HG03342 (cell line): ENCODE measurements around the gene DLEC1.
"Not testable (repeated sequence)": the region's sequence is repeated elsewhere in the genome, so short reads cannot be mapped to it uniquely, and the experiment has no call there.

Source experiments
- ATAC-seq: cut with Tn5 transposase; IDR thresholded peaks from one replicate; pipeline ENCODE4 v1.9.1; 2021; ENCODE audit warnings: mild to moderate bottlenecking, moderate library complexity; ENCODE audit not compliant: unreplicated experiment

The DLEC1 gene

DNA sequence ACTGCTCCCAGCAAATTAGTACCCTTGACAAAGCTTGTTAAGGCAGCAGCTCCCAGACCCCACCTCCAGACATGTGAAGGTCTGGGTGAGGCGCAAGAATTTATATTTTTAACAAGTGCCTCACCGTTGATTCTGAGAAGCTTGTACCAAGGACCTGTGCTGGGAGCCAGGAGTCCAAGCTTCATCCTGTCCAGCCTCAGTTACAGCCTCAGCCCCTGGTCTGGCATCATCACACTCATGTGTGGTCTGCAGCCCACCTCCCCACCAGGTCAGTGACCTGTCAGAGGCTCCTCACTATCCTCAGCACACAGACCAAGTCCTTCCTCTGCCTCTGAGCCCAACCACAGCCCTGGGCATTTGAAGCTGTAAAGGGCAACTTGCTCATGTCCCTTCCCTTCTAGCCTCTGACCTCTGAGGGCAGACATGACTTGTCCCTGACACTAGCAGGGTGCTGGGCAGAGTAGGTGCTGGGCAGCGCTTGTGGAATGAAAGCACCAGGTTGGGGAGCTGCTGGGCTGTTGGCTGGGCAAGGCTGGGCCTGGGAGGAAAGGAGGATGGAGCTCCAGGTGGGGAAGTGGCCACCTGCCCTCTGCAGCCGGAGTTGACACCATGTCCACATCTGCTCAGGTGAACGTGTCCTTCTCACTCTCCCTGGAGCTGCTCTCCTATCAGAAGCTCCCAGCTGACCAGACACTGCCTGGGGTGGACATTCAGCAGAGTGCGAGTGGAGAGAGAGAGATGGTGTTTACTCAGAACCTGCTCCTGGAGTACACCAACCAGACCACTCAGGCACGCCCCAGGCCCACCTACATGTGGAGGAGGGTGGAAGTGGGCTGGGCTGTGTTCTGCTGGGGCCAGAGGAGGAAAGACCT is 81.0 kb downstream of the DLEC1 start:
- ATAC-seq: no peak

DNA sequence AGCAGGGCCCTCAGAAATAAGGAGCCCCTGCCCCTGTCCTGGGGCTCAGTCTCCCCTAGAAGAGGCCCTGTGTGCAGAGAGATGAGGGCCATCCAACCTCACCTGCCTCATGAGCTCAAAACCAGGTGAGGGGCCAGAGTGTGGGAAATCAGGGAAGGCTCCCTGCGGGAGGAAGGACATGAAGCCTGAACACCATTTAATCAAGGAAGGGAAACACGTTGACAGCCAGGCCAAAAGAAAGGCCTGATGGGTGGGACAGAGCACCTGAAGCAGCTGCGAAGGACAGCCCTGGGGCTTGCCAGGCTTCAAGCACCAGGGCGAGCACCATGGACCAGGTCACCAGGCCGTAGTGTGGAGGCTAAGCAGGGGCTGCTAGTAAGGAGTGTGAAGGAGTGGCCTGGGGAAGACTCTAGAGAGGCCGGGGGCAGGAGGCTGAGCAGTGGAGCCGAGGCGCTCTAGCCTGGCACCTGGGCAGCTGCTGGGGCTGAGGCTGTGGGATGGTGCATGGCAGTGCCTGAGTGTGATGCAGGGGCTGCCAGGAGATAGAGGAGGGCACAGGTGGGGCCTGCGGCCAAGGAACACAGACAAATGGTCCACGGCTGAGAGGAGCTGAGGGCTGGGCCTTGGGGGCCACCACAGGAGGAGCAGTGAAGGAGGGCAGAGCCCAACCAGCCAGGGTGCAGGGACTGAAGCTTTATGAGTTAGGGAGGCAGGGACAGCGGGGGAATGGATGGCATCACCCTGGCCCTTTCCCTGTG is 81.9 kb downstream of the DLEC1 start:
- ATAC-seq: no peak

- ATAC-seq: no peak
Observed at GRCh38 chr3:38121451-38121831, 82.4 kb downstream of the DLEC1 start.

GRCh38 chr3:38121832-38122461 is 82.9 kb downstream of the DLEC1 start:
- no peak for ATAC-seq

- no peak for ATAC-seq
Observed at GRCh38 chr3:38122712-38123290, 83.8 kb downstream of the DLEC1 start.

DNA sequence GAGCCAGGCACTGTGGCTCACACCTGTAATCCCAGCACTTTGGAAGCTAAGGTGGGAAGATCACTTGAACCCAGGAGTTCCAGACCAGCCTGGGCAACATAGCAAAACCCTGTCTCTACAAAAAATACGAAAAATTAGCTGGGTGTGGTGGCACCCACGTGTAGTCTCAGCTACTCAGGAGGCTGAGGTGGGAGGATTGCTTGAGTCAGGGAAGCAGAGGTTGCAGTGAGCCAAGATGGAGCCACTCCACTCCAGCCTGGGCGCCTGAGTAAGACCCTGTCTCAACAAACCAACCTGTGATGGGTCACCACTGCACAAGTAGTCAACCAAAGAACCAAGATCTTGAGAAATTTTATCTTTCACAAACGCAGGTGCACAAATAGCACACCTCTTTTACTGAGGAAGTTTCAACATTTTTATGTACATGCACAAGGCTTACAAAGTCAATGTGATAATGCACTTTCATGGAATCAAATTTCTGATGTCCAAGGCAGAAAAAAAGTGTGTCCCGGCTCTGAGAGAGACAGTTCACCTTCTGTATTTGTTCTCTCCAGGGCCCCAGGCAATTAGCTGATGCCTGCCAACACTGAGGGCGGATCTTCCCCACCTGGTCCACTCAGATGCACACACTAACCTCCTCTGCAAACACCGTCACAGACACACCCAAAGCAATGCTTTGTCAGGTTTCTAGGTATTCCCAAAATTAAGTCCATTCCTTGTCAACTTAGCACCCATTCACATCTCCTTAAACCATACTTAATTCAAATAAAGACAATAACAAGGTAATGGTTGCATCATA is 85.5 kb downstream of the DLEC1 start:
- ATAC-seq: no peak

DNA sequence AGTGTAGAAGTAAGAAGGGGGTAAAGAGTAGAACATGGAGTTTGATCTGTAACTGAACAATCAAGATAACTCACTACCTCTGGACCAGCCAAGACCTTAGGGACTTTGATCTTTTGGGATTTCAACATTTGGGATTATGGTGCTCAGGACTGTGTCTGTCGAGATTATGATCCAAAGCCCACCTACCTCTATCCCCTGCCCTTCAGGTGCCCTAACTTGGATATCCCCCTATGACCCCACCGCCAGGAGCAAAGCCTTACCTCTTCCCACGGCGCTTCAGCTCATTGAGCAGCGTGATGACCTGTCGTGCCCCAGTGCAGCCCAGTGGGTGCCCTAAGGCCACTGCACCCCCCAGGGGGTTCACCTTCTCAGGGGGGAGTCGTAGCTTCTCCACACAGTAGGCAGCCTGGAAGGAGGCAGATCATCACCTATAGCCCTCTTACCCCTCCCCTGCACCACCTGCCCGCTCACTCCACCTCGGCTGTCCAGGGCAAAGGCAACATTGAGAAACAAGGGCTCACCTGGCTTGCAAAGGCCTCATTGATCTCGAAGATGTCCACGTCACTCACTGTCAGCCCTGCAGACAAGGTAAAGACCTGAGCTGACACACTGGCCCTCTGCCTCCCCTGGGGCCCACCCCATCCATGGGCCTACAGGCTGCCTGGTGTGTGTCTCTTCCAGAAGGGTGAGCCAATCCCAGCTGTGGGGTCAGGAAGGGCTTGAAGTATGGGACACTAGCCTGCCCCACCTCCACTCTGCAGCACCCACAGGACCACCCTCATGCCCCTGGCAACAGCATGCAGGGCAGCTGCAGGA is 86.5 kb downstream of the DLEC1 start:
- no peak for ATAC-seq

DNA sequence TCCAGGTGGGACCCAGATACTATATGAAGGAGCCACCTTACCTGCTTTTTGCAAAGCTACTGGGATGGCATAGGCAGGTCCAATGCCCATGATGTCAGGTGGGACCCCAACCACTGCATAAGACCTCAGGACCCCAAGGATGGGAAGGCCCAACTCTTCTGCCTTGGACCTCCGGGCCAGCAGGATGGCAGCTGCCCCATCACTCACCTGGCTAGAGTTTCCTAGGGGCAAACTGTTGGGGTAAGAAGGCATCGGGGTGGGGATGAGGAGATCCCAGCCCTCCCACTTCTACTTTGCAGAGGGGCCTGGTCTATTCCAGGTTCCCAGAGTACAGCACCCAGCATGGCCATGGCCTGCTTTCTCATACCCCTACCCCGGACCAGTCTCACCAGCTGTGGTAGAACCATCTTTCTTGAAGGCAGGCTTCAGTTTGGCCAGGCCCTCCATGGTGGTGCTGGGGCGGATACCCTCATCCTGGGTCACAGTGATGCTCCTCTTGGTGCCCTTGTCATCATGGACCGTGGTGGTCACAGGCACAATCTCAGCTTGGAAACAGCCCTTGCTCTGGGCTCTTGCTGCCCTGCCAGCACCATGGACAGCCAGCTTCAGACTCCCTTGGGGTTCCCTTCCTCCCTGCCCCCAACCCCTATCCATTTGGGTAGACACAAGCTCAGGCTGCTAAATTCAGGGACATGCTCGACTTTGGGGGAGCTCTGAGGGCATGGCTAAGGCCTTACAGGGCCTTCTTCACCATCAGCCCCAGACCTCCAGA is 87.3 kb downstream of the DLEC1 start:
- no peak for ATAC-seq

DNA sequence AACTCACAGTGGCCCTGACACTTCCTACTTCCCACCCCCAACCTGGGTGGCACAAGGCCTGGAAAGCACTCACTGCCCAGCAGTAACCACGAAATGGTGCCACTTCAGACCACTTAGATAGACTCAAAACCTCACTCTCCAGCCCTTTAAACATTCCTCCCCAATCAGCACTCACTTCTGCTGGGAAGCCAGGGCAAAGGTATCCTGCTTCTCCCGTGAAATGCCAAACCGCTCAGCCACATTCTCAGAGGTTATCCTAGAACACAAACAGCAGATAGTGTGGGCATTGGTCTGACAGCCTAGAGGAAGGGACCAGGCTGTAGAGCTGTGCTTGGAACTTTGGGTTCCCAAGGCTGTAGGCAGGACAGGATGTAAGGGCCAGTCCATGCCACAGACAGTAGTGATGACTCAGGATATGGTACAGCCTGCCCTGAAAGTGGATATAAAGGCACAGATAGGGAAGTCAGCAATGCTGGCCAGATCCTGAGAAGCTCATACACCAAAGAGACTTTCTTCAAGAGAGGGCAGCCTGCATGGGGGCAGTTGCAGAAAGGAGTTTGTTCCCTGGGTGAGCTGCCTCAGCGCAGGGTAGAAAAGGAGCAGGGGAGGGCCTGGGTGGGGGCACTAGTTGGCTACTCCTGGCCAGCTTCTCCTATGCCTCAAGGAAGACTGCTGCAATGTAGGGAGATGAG is 88.7 kb downstream of the DLEC1 start:
- no peak for ATAC-seq

DNA sequence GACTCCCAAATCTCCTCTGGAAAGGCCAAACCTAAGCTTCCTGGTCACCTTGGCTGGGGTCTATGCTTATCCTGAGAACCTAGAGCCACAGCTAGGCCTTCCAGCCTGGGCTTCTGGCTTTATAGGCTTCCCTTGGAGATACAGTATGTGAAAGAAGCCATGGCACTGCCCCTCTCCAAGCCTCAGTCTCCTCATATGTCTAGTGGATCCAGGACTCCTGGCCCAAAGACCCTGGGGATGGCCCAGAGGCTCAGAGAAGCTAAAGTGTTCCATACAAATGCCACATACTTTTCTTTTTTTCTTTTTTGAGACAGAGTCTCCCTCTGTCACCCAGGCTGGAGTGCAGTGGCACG is 89.3 kb downstream of the DLEC1 start:
- no peak for ATAC-seq

GRCh38 chr3:38129058-38129457 is 90.0 kb downstream of the DLEC1 start:
- ATAC-seq: no peak

- no peak for ATAC-seq
Observed at GRCh38 chr3:38130631-38131065, 91.6 kb downstream of the DLEC1 start.

DNA sequence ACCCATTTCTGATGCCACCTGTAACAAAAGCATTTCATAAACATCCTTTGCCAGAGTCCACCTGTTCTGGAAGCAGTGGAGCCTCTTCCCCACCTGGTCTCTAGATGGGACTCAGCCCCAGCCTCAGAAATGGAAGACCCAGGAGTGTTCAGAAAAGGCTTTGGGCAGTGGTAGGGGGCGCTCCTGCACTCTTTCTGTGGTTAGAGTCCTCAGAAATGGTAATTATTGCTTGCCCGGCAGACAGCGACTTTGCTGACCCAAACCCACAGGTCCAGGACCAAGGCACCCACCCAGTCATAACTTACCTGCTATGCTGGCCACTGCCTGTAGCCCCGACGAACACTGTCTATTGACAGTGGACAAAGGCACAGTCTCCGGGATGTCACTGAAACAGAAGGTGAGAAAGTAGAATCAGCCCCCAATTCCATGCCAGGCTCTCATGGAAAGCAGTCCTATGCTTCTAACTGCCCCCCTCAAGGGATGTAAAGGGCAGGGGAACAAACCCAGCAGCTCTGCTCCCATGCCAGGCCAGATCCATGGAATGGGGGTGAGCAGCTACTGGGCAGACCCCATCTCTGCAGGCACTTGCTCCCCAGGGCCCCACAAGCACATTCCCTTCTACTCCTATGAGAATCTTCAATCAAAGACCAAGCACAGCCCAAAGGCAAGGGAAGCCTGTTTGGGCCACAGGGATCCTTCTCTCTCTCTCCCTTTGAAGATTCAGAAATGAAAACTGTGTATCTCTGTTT is 92.8 kb downstream of the DLEC1 start:
- ATAC-seq: no peak

- ATAC-seq: no peak
Observed at GRCh38 chr3:38133209-38133556, 94.2 kb downstream of the DLEC1 start.

GRCh38 chr3:38133557-38134405 is 94.8 kb downstream of the DLEC1 start:
- no peak for ATAC-seq

DNA sequence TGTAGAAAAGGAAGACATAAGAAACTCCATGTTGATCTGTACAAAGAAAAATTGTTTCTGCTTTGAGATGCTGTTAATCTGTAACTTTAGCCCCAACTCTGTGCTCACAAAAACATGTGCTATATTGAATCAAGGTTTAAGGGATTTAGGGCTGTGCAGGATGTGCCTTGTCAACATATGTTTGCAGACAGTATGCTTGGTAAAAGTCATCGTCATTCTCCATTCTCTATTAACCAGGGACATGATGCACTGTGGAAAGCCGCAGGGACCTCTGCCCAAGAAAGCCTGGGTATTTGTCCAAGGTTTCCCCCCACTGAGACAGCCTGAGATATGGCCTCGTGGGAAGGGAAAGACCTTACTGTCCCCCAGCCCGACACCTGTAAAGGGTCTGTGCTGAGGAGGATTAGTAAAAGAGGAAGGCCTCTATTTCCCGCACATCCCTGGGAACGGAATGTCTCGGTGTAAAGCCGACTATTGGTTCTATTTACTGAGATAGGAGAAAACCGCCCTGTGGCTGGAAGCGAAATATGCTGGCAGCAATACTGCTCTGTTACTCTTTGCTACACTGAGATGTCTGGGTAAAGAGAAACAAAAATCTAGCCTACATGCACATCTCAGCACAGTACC is 95.6 kb downstream of the DLEC1 start:
- not testable (repeated sequence) for ATAC-seq
